Uterus (tissue), 2 donors: ENCODE results near the gene CLN5.

Experiments
- POLR2A ChIP-seq, 2 donors: fragments of 450-650 bp; IDR thresholded peaks; one replicate each; pipeline ENCODE4 v1.6.1; 2016; ENCODE audit warnings: antibody characterized with exemption in 2 of 2, mild to moderate bottlenecking in 1 of 2, moderate library complexity in 1 of 2
- TF ChIP-seq, protein P1 (sequence below), 4 experiments: fragments of 200-600 bp in 2 of 4; fragments of 450-650 bp in 2 of 4; sonication (generic) in 2 of 4; IDR thresholded peaks; one replicate each; pipeline ENCODE4 v1.5.1; 2016 to 2019; ENCODE audit warnings: antibody characterized with exemption in 4 of 4, mild to moderate bottlenecking in 2 of 4, moderate library complexity in 1 of 4

DNA sequence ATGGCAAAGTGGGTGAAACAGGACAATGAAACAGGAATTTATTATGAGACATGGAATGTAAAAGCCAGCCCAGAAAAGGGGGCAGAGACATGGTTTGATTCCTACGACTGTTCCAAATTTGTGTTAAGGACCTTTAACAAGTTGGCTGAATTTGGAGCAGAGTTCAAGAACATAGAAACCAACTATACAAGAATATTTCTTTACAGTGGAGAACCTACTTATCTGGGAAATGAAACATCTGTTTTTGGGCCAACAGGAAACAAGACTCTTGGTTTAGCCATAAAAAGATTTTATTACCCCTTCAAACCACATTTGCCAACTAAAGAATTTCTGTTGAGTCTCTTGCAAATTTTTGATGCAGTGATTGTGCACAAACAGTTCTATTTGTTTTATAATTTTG, 8.6 kb downstream of the CLN5 start:
- TF ChIP-seq, protein P1, sequence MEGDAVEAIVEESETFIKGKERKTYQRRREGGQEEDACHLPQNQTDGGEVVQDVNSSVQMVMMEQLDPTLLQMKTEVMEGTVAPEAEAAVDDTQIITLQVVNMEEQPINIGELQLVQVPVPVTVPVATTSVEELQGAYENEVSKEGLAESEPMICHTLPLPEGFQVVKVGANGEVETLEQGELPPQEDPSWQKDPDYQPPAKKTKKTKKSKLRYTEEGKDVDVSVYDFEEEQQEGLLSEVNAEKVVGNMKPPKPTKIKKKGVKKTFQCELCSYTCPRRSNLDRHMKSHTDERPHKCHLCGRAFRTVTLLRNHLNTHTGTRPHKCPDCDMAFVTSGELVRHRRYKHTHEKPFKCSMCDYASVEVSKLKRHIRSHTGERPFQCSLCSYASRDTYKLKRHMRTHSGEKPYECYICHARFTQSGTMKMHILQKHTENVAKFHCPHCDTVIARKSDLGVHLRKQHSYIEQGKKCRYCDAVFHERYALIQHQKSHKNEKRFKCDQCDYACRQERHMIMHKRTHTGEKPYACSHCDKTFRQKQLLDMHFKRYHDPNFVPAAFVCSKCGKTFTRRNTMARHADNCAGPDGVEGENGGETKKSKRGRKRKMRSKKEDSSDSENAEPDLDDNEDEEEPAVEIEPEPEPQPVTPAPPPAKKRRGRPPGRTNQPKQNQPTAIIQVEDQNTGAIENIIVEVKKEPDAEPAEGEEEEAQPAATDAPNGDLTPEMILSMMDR (IDR thresholded peaks at IDR 0.05), result no peak
- TF ChIP-seq POLR2A (IDR thresholded peaks at IDR 0.05), result no peak
